Measurements from ENCODE around the gene TMUB2. TPM values are rescaled to one million over a fixed set of nuclear protein-coding genes. Genes with fewer than 3 reads are reported as not detected.
"Not testable (repeated sequence)": the region's sequence is repeated elsewhere in the genome, so short reads cannot be mapped to it uniquely, and the experiment has no call there.

Gene TMUB2
- polyA plus RNA-seq, 1 experiment, result 34.3 TPM

DNA sequence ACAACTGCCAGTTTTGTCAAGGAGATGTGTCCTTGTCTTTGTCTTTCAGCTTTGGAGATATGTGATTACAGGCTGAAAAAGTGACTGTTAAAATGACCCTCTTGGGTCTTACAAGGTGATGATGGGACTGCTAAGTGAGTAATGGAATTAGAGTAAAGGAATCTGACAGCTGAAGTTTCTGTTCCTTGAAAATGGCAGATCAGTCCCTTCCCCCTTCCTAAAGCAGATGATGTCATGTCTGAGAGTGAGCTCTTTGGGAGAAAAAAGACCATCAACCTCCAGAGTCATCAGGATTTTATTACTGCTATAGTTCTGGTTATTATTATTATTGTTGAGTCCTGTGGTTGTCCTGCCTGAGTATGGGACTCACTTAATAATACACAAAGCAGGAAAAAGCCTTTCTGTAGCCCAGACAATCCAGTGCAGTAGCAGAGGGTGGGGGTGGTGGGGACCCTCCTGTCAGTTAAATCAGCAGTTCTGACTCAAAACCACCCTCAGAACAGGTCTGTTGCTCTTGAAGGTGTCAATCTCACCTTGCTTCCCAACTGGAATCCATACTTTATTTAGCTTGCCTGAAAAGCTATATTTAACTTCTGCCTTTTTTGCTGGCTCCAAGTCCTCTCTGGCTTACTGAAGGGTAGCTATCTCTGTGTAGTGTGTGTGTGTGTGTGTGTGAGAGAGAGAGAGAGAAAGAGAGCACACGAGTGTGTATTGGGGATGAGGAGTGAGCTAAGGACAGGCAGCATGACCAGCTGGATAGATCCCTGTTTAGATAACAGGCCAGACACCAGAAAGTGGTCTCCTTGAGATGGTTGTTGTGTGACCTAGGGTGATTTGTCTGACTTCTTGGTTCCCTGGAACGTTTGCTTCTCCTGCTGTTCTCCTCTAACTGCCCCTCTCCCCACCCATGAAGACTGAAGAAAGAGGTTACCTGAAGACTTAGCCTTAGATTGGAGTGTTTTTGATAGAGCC is 40.1 kb upstream of the TMUB2 start:
- no peaks in the 10 kb centered on the region; the same call in 1 of the 2 replicates for H3K9me3 ChIP-seq (ENCODE audit: control insufficient read depth, insufficient read depth, low read length)
- TF ChIP-seq, protein P1, sequence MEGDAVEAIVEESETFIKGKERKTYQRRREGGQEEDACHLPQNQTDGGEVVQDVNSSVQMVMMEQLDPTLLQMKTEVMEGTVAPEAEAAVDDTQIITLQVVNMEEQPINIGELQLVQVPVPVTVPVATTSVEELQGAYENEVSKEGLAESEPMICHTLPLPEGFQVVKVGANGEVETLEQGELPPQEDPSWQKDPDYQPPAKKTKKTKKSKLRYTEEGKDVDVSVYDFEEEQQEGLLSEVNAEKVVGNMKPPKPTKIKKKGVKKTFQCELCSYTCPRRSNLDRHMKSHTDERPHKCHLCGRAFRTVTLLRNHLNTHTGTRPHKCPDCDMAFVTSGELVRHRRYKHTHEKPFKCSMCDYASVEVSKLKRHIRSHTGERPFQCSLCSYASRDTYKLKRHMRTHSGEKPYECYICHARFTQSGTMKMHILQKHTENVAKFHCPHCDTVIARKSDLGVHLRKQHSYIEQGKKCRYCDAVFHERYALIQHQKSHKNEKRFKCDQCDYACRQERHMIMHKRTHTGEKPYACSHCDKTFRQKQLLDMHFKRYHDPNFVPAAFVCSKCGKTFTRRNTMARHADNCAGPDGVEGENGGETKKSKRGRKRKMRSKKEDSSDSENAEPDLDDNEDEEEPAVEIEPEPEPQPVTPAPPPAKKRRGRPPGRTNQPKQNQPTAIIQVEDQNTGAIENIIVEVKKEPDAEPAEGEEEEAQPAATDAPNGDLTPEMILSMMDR (IDR thresholded peaks at IDR 0.05; ENCODE audit: low read depth, low read length), result no peak
- DNase-seq (ENCODE audit: low read depth, low spot score), result no peak
- H3K4me3 ChIP-seq (ENCODE audit: low read depth, low read length), result no peak overlapping the region
- H3K27me3 ChIP-seq (ENCODE audit: control insufficient read depth, insufficient read depth, low read length), result no peaks in the 10 kb centered on the region
- CTCF ChIA-PET, result interaction anchor here (0.6 to 4.0 kb wide), 4 partner anchors 9 to 23 kb away, joined by 3 to 11 read pairs (median 4); partner anchors contain the start of gene HDAC5
- POLR2A ChIA-PET, result interaction anchor here (0.6 kb wide), 1 partner anchor 38 kb away, joined by 3 read pairs; no protein-coding TSS in a partner anchor
- no peak overlapping the region for H3K27ac ChIP-seq (ENCODE audit: low read depth, low read length)

DNA sequence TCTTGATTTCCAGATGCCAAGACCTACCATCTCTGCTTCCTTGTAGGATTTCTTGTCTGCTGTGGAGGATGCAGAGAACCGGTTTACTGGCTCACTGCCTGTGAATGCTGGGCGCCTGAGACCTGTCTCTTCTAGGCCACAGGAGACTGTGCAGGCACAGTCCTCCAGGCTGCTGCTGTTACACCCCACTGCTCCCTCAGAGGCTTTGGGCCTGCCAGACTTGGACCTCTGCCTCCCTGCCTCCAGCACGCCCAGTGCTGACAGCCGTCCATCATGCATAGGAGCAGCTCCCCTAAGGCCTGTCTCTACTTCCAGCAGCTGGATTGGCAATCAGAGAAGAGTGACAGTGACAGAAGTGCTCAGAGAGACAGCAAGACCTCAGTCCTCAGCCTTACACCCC is 39.0 kb upstream of the TMUB2 start:
- CTCF ChIA-PET, result interaction anchor here (4.0 kb wide), 1 partner anchor 21 kb away, joined by 11 read pairs; no protein-coding TSS in a partner anchor
- H3K27me3 ChIP-seq (ENCODE audit: control insufficient read depth, insufficient read depth, low read length), result no peaks in the 10 kb centered on the region
- no peaks in the 10 kb centered on the region for H3K9me3 ChIP-seq (ENCODE audit: control insufficient read depth, insufficient read depth, low read length)
- POLR2A ChIA-PET, result no interaction called here
- no peak overlapping the region for H3K4me3 ChIP-seq (ENCODE audit: low read depth, low read length)
- no peak overlapping the region for H3K27ac ChIP-seq (ENCODE audit: low read depth, low read length)
- TF ChIP-seq, protein P1 (IDR thresholded peaks at IDR 0.05; ENCODE audit: low read depth, low read length), result no peak
- no peak for DNase-seq (ENCODE audit: low read depth, low spot score)

DNA sequence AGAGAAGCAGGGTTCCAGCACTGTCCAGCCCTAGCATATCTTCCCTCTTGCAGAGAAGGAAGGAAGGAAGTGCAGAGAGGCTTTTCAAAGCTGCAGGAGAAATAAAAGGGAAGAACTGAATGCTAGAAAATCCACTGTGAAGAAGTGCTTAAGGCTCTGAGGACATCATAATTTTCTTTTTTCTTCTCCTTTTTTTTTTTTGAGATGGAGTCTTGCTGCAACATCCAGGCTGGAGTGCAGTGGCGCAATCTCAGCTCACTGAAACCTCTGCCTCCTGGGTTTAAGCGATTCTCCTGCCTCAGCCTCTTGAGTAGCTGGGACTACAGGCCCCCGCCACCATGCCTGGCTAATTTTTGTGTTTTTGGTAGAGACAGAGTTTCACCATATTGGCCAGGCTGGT is 37.7 kb upstream of the TMUB2 start:
- H3K9me3 ChIP-seq (ENCODE audit: control insufficient read depth, insufficient read depth, low read length); POLR2A ChIA-PET; H3K27ac ChIP-seq (ENCODE audit: low read depth, low read length); DNase-seq (ENCODE audit: low read depth, low spot score); H3K4me3 ChIP-seq (ENCODE audit: low read depth, low read length); H3K27me3 ChIP-seq (ENCODE audit: control insufficient read depth, insufficient read depth, low read length): not testable (repeated sequence)
- CTCF ChIA-PET, result interaction anchor here (4.0 kb wide), 1 partner anchor 20 kb away, joined by 11 read pairs; no protein-coding TSS in a partner anchor

DNA sequence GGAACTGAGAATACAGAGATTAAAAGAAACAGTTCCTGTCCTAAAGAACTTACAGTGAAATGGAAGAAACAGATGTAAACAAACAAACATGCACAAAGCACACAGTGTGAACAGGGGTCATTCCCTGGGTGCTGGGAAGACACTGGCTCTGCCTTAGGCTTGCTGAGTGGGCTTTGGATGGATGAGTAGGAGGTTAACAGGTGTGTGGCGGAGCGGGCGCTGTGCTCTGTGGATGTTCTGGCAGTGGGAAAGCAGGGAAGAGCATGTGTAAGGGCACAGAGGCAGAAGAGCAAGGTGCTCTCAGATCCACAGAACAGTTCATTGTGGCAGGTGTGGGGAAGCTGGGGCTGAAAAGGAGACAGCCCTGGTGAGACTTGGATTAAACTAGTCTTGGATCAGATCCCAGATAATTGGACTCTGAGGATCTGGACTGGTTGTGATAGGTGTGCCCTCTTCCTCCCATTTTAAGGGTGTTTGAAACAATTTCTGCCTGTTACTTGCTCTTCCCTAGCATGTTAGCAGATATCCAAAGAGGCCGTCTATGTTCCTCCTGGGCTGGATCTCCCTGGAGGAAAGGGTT is 36.9 kb upstream of the TMUB2 start:
- no peak for DNase-seq (ENCODE audit: low read depth, low spot score)
- Histone ChIP-seq H3K27me3 (ENCODE audit: control insufficient read depth, insufficient read depth, low read length) (no peaks in the 10 kb centered on the region), H3K4me3 (ENCODE audit: low read depth, low read length) (no peak overlapping the region), H3K9me3 (ENCODE audit: control insufficient read depth, insufficient read depth, low read length) (no peaks in the 10 kb centered on the region), H3K27ac (ENCODE audit: low read depth, low read length) (no peak overlapping the region)
- TF ChIP-seq, protein P1 (IDR thresholded peaks at IDR 0.05; ENCODE audit: low read depth, low read length), result no peak
- ChIA-PET CTCF (interaction anchor here (4.0 kb wide), 1 partner anchor 19 kb away, joined by 11 read pairs; no protein-coding TSS in a partner anchor), POLR2A (no interaction called here)

DNA sequence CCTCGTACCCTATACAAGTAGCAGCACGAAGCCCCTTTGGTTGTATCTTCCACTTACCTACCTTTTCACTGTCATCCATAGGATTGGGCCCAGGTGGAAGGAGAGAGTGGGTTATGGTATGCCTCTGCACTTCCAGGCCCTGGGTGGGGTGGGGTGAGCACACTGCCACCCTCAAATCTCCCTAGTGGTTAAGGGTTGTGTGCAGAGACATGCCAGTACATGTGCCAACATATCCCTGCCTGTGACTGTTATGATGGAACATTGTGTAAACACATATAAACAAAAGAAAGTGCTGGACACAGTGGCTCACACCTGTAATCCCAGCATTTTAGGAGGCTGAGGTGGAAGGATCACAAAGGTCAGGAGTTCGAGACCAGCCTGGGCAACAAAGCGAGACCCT is 33.9 kb upstream of the TMUB2 start:
- H3K9me3 ChIP-seq (ENCODE audit: control insufficient read depth, insufficient read depth, low read length), result no peaks in the 10 kb centered on the region
- H3K27me3 ChIP-seq (ENCODE audit: control insufficient read depth, insufficient read depth, low read length), result no peaks in the 10 kb centered on the region
- ChIA-PET POLR2A (no interaction called here), CTCF (interaction anchor here (1.6 kb wide), 1 partner anchor 16 kb away, joined by 5 read pairs; no protein-coding TSS in a partner anchor)
- DNase-seq (ENCODE audit: low read depth, low spot score), result no peak
- H3K4me3 ChIP-seq (ENCODE audit: low read depth, low read length), result no peak overlapping the region
- peak overlapping the region; percentile 11 for H3K27ac ChIP-seq (ENCODE audit: low read depth, low read length)
- TF ChIP-seq, protein P1 (IDR thresholded peaks at IDR 0.05; ENCODE audit: low read depth, low read length), result no peak
